Upper lobe of left lung (tissue), 6 donors: ENCODE results near the gene DNAJB8. TPM values are rescaled to one million over a fixed set of nuclear protein-coding genes. Genes with fewer than 3 reads are reported as not detected.

Experiments used
- ATAC-seq, 2 donors: fragments of 200-7000 bp; cut with Tn5 transposase; one replicate each; pipeline ENCODE4 v1.9.1; 2022; ENCODE audit warnings: mild to moderate bottlenecking in 2 of 2, moderate library complexity in 2 of 2; ENCODE audit not compliant: low FRiP score in 2 of 2
- DNase-seq, 2 donors: peaks; one replicate each; pipeline ENCODE4 v3.0.0-alpha.2; 2019 to 2020
- H3K27ac ChIP-seq, 4 donors: fragments of 200-600 bp; sonication (generic); one replicate each; pipeline ENCODE4 v1.5.1; 2016 to 2019
- H3K27me3 ChIP-seq, 4 donors: fragments of 200-600 bp; sonication (generic); one replicate each; pipeline ENCODE4 v1.5.1; 2017 to 2019
- H3K36me3 ChIP-seq, 4 donors: fragments of 200-600 bp; sonication (generic); one replicate each; pipeline ENCODE4 v1.5.1; 2016 to 2019
- H3K4me1 ChIP-seq, 4 donors: fragments of 200-600 bp; sonication (generic); one replicate each; pipeline ENCODE4 v1.5.1; 2018 to 2019
- H3K4me3 ChIP-seq, 4 donors: fragments of 200-600 bp; sonication (generic); one replicate each; pipeline ENCODE4 v1.5.1; 2017 to 2019; ENCODE audit warnings: mild to moderate bottlenecking in 2 of 4, moderate library complexity in 1 of 4
- H3K9me3 ChIP-seq, 4 donors: fragments of 200-600 bp; sonication (generic); one replicate each; pipeline ENCODE4 v1.5.1; 2018 to 2019
- CTCF ChIP-seq, 6 experiments: fragments of 450-650 bp in 4 of 6; fragments of 200-600 bp in 2 of 6; sonication (generic) in 2 of 6; IDR thresholded peaks; one replicate each; pipeline ENCODE4 v1.5.1; 2016 to 2019; ENCODE audit warnings: antibody characterized with exemption in 6 of 6
- EP300 ChIP-seq, 4 donors: sonication (generic); formaldehyde crosslinking; IDR thresholded peaks; one replicate each; pipeline ENCODE4 v1.5.1; 2017; ENCODE audit warnings: antibody characterized with exemption in 4 of 4, control low read depth in 2 of 4
- POLR2A ChIP-seq, 4 donors: fragments of 450-650 bp; IDR thresholded peaks; one replicate each; pipeline ENCODE4 v1.5.1; 2016 to 2017; ENCODE audit warnings: antibody characterized with exemption in 4 of 4, mild to moderate bottlenecking in 2 of 4
- POLR2AphosphoS5 ChIP-seq, 2 donors: sonication (generic); formaldehyde crosslinking; IDR thresholded peaks; one replicate each; pipeline ENCODE4 v1.5.1; 2017; ENCODE audit warnings: antibody characterized with exemption in 2 of 2
- WGBS, 2 donors: methylation state at CpG; one replicate each; pipeline ENCODE4 v1.1.5; 2017 to 2018; 5-methylcytosine and 5-hydroxymethylcytosine counted together
- total RNA-seq, 6 donors: library from RNA; depleted of rRNA in 4 of 6; stranded (reverse); fragments of >200 nt in 4 of 6; gene quantifications; one replicate each; pipeline versions ENCODE4 v1.1.0 to v1.2.1, GENCODE V29; 2016 to 2021
- donor health status: DM: no; HTN: no; CAD: no; lungs with moderate emphysema.
- donor health status: DM: no; HTN: yes; CAD: no; lungs with severe emphysema.

DNAJB8 gene
- total RNA-seq, 6 donors from 2014 or later, result not detected

GRCh38 chr3:128497305-128498126 is 30.8 kb upstream of the DNAJB8 start:
- WGBS, 2 donors, result 6 to 8% methylated on average over 28 to 63 of the region's 77 CpGs
- peak; percentile 39 to 90 (median 58) for TF ChIP-seq CTCF (IDR thresholded peaks at IDR 0.05)
- TF ChIP-seq POLR2A (IDR thresholded peaks at IDR 0.05), result no peak
- TF ChIP-seq POLR2AphosphoS5 (IDR thresholded peaks at IDR 0.05), result no peak
- TF ChIP-seq EP300 (IDR thresholded peaks at IDR 0.05), result no peak
- peak overlapping the region; percentile 27 to 48 (median 46) for H3K27ac ChIP-seq
- DNase-seq (peak; percentile 59 to 95), ATAC-seq (peak; percentile 44 to 63)
- H3K4me1 ChIP-seq, result peaks cover 20 to 48% (median 22%) of the 10 kb centered on the region in 4 donors
- H3K9me3 ChIP-seq, result no peaks in the 10 kb centered on the region
- no peaks in the 10 kb centered on the region for H3K36me3 ChIP-seq
- H3K27me3 ChIP-seq, result peaks cover 0 to 40% (median 15%) of the 10 kb centered on the region in 4 donors
- peak overlapping the region; percentile 36 to 63 (median 51) for H3K4me3 ChIP-seq

DNA sequence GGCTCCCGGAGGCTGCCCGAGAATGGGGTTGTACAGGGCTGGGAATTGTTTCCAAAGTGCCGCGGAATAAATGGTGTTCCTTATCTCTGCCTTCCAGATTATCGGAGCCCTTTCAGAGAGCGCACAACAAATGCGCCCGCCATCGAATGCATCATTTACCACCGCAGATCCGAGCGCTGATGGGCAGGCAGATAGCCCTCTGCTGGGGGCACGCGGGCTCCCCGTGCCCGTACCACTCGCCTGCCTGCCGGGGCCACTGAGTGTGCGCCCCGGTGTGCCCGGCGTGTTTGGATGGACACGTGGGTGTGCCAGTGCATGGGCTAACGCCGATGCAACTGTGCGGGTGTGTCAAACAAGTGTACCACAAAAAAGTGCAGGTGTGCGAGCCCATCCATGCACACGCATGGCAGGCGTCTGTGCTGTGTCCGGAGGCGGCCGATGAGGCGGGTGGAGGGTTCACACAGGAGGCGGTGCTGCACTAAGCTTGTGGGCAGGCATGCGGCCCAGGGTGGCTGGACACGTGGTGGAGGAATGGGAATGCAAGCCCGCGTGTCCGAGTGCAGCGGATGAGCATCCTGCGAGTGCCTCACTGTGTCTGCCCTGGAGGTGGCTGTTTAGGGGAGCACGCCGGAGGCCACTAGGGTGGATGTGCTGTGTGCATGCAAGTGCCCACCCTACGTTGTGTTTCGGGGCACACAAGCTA is 30.1 kb upstream of the DNAJB8 start:
- 31 to 43% methylated on average over 29 to 33 of the region's 45 CpGs for WGBS, 2 donors
- Histone ChIP-seq H3K36me3 (peaks cover 0 to 8% (median 0%) of the 10 kb centered on the region in 4 donors), H3K27ac (peak overlapping the region; percentile 27 to 59 (median 47)), H3K9me3 (no peaks in the 10 kb centered on the region), H3K4me3 (peak overlapping the region in 3 of 4 donors; percentile 40 to 63 (median 62)), H3K27me3 (peaks cover 0 to 48% (median 22%) of the 10 kb centered on the region in 4 donors), H3K4me1 (peaks cover 24 to 56% (median 28%) of the 10 kb centered on the region in 4 donors)
- ATAC-seq, result peak; percentile 2 to 26
- DNase-seq, result peak; percentile 22 to 80
- TF ChIP-seq POLR2AphosphoS5 (IDR thresholded peaks at IDR 0.05), result peak in 1 of 2 donors; percentile 12
- no peak for TF ChIP-seq POLR2A (IDR thresholded peaks at IDR 0.05)
- TF ChIP-seq CTCF (IDR thresholded peaks at IDR 0.05), result no peak

- DNase-seq (peak; percentile 18 to 86), ATAC-seq (no peak)
- 50 to 59% methylated on average over 25 to 30 of the region's 32 CpGs for WGBS, 2 donors
- H3K36me3 ChIP-seq, result peaks cover 0 to 10% (median 0%) of the 10 kb centered on the region in 4 donors
- H3K4me3 ChIP-seq, result peak overlapping the region in 3 of 4 donors; percentile 40 to 63 (median 62)
- H3K4me1 ChIP-seq, result peaks cover 24 to 58% (median 28%) of the 10 kb centered on the region in 4 donors
- TF ChIP-seq CTCF (IDR thresholded peaks at IDR 0.05), result no peak
- TF ChIP-seq POLR2AphosphoS5 (IDR thresholded peaks at IDR 0.05), result no peak
- no peak for TF ChIP-seq POLR2A (IDR thresholded peaks at IDR 0.05)
- no peak for TF ChIP-seq EP300 (IDR thresholded peaks at IDR 0.05)
- no peaks in the 10 kb centered on the region for H3K9me3 ChIP-seq
- H3K27ac ChIP-seq, result peak overlapping the region; percentile 6 to 59 (median 36)
- peaks cover 0 to 54% (median 29%) of the 10 kb centered on the region in 4 donors for H3K27me3 ChIP-seq
Measured at GRCh38 chr3:128496019-128496601, 29.4 kb upstream of the DNAJB8 start.

DNA sequence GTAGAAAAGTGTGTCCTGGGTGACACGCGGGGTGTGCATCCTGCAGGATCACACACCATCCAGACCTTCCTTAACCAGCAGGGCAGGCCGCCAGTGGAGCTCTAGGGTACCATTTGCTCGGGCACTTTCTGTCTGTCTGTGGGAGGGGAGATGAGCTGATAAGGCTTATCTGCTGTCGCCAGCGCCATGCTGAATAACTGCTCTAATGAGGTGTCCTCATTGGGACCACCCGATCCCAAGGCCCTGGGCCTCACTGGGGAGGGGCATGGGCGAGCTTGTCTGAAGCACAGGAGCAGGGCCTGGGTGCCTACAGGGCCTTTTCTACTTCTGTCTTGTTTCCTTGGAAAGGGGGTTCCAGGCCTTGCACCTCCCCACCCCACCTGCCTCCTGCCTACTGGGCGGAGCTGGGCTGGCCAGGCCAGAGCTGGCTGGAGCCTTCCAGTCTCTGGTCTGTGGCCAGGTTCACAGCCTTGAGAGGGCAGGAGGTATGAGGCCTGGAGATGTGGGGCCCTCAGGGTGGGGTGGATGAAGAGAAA is 28.8 kb upstream of the DNAJB8 start:
- no peak for ATAC-seq
- TF ChIP-seq CTCF (IDR thresholded peaks at IDR 0.05), result no peak
- TF ChIP-seq EP300 (IDR thresholded peaks at IDR 0.05), result no peak
- no peak for TF ChIP-seq POLR2A (IDR thresholded peaks at IDR 0.05)
- no peak for TF ChIP-seq POLR2AphosphoS5 (IDR thresholded peaks at IDR 0.05)
- peaks cover 0 to 58% (median 32%) of the 10 kb centered on the region in 4 donors for H3K27me3 ChIP-seq

More for the DNA sequence above, 28.8 kb upstream of the DNAJB8 start:
- H3K9me3 ChIP-seq, result no peaks in the 10 kb centered on the region
- peak overlapping the region in 1 of 4 donors; percentile 2 for H3K4me3 ChIP-seq
- H3K36me3 ChIP-seq, result peaks cover 0 to 10% (median under 1%) of the 10 kb centered on the region in 4 donors
- 91 to 93% methylated on average over 3 to 9 of the region's 9 CpGs for WGBS, 2 donors
- peaks cover 24 to 59% (median 29%) of the 10 kb centered on the region in 4 donors for H3K4me1 ChIP-seq
- H3K27ac ChIP-seq, result peak overlapping the region in 2 of 4 donors; percentile 46 to 59
- peak in 1 of 2 donors; percentile 17 for DNase-seq
